Kidney (tissue), 14 donors: ENCODE measurements around the gene FAM216A. TPM values are rescaled to one million over a fixed set of nuclear protein-coding genes. Genes with fewer than 3 reads are reported as not detected.

Experiments
- DNase-seq, 5 donors: peaks; one replicate each; pipeline ENCODE4 v3.0.0-alpha.2; 2013 to 2020
- FAIRE-seq: peaks from 2 replicates; lab custom pipeline; 2012; peaks lifted over from hg19 to GRCh38; lab: Jason Lieb, UNC
- H3K27ac ChIP-seq, 2 donors: one replicate each; pipeline ENCODE4 v1.7.0; 2013; ENCODE audit warnings: low read depth in 2 of 2, low read length in 2 of 2, inconsistent platforms in 1 of 2
- H3K27me3 ChIP-seq: one replicate; pipeline ENCODE4 v1.7.1; 2013; ENCODE audit warnings: low read length, inconsistent platforms; ENCODE audit not compliant: control insufficient read depth, insufficient read depth
- H3K36me3 ChIP-seq, 3 donors: one replicate each; pipeline versions ENCODE4 v1.7.0 to v1.7.1; 2013; ENCODE audit warnings: low read length in 3 of 3, control low read depth in 1 of 3, inconsistent platforms in 1 of 3; ENCODE audit not compliant: insufficient read depth in 3 of 3, control insufficient read depth in 2 of 3
- H3K4me1 ChIP-seq, 3 donors: one replicate each; pipeline versions ENCODE4 v1.7.0 to v1.7.1; 2013; ENCODE audit warnings: low read length in 3 of 3, inconsistent platforms in 1 of 3, low read depth in 1 of 3; ENCODE audit not compliant: control insufficient read depth in 2 of 3, insufficient read depth in 2 of 3
- H3K4me3 ChIP-seq, 3 donors: one replicate each; pipeline versions ENCODE4 v1.7.0 to v1.8.1; 2013; ENCODE audit warnings: low read length in 3 of 3, control low read depth in 1 of 3, inconsistent platforms in 1 of 3
- H3K9ac ChIP-seq, 3 donors: one replicate each; pipeline versions ENCODE4 v1.7.0 to v1.7.1; 2013; ENCODE audit warnings: low read length in 3 of 3, control low read depth in 1 of 3, inconsistent platforms in 1 of 3
- H3K9me3 ChIP-seq, 3 donors: one replicate each; pipeline versions ENCODE4 v1.7.0 to v1.7.1; 2013; ENCODE audit warnings: low read length in 3 of 3, control low read depth in 1 of 3, inconsistent platforms in 1 of 3; ENCODE audit not compliant: control insufficient read depth in 2 of 3, insufficient read depth in 1 of 3
- intact Hi-C: fragments of 100-400 bp; cut with DNase I; formaldehyde crosslinking; loops from one replicate; pipeline ENCODE4 v1.11.1; 2022
- polyA plus RNA-seq: library from polyadenylated mRNA; stranded (reverse); fragments of 350-450 nt; fragmentation: Illumina TruSeq; extraction: RNeasy Lipid Tissue Mini Kit (QIAGEN cat#74804); gene quantifications from one replicate; pipeline ENCODE4 v1.2.3, GENCODE V29; 2014; ENCODE audit warnings: low read depth, low replicate concordance; ENCODE audit not compliant: insufficient read depth
- total RNA-seq: library from RNA; stranded (reverse); fragmentation: NEBNext Ultra II Directional; extraction: Animal tissue kit (Norgen Biotek cat#: 25700); gene quantifications from one replicate; pipeline ENCODE4 v1.2.1, GENCODE V29; 2021
- TF ChIP-seq, protein P1 (sequence below): IDR thresholded peaks from 3 replicates; pipeline ENCODE4 v1.5.1; 2012; ENCODE audit warnings: mild to moderate bottlenecking, moderate library complexity, borderline replicate concordance; ENCODE audit not compliant: insufficient read depth; ENCODE audit errors: extremely low read depth
- donor health status: control.
- donor health status: control.
- donor health status: control.
- donor health status: control.
- donor health status: control.
- donor health status: DM: yes; HTN: yes; CAD: no.
- donor health status: Normal renal cell carcinoma (clear cell type).

FAM216A gene
- total and polyA plus RNA-seq, 2 donors from 2014 or later = 4.0 to 4.6 TPM

- no peak for FAIRE-seq
- Histone ChIP-seq H3K27me3 (no peaks in the 10 kb centered on the region), H3K9ac (no peak overlapping the region), H3K9me3 (no peaks in the 10 kb centered on the region), H3K27ac (peak overlapping the region in 1 of 2 donors; percentile 66), H3K36me3 (peaks cover 0 to 19% (median 13%) of the 10 kb centered on the region in 3 donors), H3K4me1 (peaks cover 0 to 16% (median 7%) of the 10 kb centered on the region in 3 donors), H3K4me3 (no peak overlapping the region)
- no peak for DNase-seq
- TF ChIP-seq, protein P1, sequence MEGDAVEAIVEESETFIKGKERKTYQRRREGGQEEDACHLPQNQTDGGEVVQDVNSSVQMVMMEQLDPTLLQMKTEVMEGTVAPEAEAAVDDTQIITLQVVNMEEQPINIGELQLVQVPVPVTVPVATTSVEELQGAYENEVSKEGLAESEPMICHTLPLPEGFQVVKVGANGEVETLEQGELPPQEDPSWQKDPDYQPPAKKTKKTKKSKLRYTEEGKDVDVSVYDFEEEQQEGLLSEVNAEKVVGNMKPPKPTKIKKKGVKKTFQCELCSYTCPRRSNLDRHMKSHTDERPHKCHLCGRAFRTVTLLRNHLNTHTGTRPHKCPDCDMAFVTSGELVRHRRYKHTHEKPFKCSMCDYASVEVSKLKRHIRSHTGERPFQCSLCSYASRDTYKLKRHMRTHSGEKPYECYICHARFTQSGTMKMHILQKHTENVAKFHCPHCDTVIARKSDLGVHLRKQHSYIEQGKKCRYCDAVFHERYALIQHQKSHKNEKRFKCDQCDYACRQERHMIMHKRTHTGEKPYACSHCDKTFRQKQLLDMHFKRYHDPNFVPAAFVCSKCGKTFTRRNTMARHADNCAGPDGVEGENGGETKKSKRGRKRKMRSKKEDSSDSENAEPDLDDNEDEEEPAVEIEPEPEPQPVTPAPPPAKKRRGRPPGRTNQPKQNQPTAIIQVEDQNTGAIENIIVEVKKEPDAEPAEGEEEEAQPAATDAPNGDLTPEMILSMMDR = no peak
- intact Hi-C loops = no loop called here
Observed at GRCh38 chr12:110532644-110533043, 64.0 kb downstream of the FAM216A start.

- H3K36me3 ChIP-seq = peaks cover 0 to 26% (median 13%) of the 10 kb centered on the region in 3 donors
- TF ChIP-seq, protein P1 = no peak
- no peak overlapping the region for H3K9ac ChIP-seq
- DNase-seq (no peak), FAIRE-seq (no peak)
- H3K27ac ChIP-seq = no peak overlapping the region
- H3K9me3 ChIP-seq = no peaks in the 10 kb centered on the region
- H3K4me3 ChIP-seq = no peak overlapping the region
- H3K27me3 ChIP-seq = no peaks in the 10 kb centered on the region
- peaks cover 0 to 21% (median 12%) of the 10 kb centered on the region in 3 donors for H3K4me1 ChIP-seq
- intact Hi-C loops = no loop called here
Observed at GRCh38 chr12:110533607-110534006, 65.0 kb downstream of the FAM216A start.

GRCh38 chr12:110534811-110535210, 66.2 kb downstream of the FAM216A start:
- H3K9me3 ChIP-seq = no peaks in the 10 kb centered on the region
- no peak overlapping the region for H3K27ac ChIP-seq
- intact Hi-C loops = no loop called here
- H3K9ac ChIP-seq = no peak overlapping the region
- FAIRE-seq (no peak), DNase-seq (no peak)
- peaks cover 0 to 27% (median 12%) of the 10 kb centered on the region in 3 donors for H3K4me1 ChIP-seq
- peaks cover 3 to 38% (median 15%) of the 10 kb centered on the region in 3 donors for H3K36me3 ChIP-seq
- TF ChIP-seq, protein P1 = no peak
- H3K27me3 ChIP-seq = no peaks in the 10 kb centered on the region
- no peak overlapping the region for H3K4me3 ChIP-seq
